ENCODE results near the gene TMEM43.

DNA sequence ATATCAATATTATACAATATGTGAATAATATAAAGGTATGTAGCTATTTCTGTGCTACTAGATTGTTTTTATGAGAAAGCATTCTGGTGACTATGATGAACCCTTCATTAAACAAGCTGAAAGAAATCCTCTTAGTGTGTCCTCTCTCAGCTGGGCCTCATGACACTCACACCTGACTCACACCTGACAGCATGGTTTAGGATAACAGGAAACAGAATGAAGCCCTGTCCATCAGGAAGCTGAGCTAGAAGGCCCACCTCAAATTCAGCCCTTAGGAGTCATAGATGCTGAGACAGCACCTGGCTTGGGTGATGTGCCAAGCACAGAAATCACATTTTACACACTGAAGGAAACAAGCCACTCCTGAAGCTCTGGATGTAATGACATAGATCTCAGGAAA is 31.0 kb upstream of the TMEM43 start:
- TF ChIP-seq, protein P1, sequence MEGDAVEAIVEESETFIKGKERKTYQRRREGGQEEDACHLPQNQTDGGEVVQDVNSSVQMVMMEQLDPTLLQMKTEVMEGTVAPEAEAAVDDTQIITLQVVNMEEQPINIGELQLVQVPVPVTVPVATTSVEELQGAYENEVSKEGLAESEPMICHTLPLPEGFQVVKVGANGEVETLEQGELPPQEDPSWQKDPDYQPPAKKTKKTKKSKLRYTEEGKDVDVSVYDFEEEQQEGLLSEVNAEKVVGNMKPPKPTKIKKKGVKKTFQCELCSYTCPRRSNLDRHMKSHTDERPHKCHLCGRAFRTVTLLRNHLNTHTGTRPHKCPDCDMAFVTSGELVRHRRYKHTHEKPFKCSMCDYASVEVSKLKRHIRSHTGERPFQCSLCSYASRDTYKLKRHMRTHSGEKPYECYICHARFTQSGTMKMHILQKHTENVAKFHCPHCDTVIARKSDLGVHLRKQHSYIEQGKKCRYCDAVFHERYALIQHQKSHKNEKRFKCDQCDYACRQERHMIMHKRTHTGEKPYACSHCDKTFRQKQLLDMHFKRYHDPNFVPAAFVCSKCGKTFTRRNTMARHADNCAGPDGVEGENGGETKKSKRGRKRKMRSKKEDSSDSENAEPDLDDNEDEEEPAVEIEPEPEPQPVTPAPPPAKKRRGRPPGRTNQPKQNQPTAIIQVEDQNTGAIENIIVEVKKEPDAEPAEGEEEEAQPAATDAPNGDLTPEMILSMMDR (IDR thresholded peaks at IDR 0.05; ENCODE audit: low read depth, low read length, poor library complexity, severe bottlenecking) = no peak
- TF ChIP-seq EZH2phosphoT487 (IDR thresholded peaks at IDR 0.05; ENCODE audit: borderline replicate concordance, low read length) = no peak

Data from DOHH2 (cell line).